GM20000 (cell line): ENCODE data around the gene RNH1.
A peak's percentile ranks its signal among the peaks of the same experiment; 100 is the strongest.

Experiments used
- DNase-seq: peaks from one replicate; pipeline ENCODE4 v3.0.0; 2012; ENCODE audit warnings: low spot score
- CTCF ChIP-seq: IDR thresholded peaks from 2 replicates; pipeline ENCODE4 v1.5.1; 2012; ENCODE audit warnings: mild to moderate bottlenecking, control low read depth; ENCODE audit errors: extremely low read depth, missing control alignments

RNH1 gene

GRCh38 chr11:454043-454442 lies 53.0 kb downstream of the RNH1 start:
- no peak for DNase-seq

GRCh38 chr11:453564-453963 lies 53.5 kb downstream of the RNH1 start:
- no peak for TF ChIP-seq CTCF

More at GRCh38 chr11:454043-454442, 53.0 kb downstream of the RNH1 start:
- TF ChIP-seq CTCF, result no peak

GRCh38 chr11:452916-453527 lies 54.0 kb downstream of the RNH1 start:
- TF ChIP-seq CTCF, result no peak
- no peak for DNase-seq

More at GRCh38 chr11:453564-453963, 53.5 kb downstream of the RNH1 start:
- DNase-seq, result no peak

GRCh38 chr11:452203-452744 lies 54.8 kb downstream of the RNH1 start:
- TF ChIP-seq CTCF, result no peak
- no peak for DNase-seq

- TF ChIP-seq CTCF, result no peak
These were observed 55.3 kb downstream of the RNH1 start for GRCh38 chr11:451738-452137.

GRCh38 chr11:450809-451451 lies 56.1 kb downstream of the RNH1 start:
- TF ChIP-seq CTCF, result no peak
- DNase-seq, result peak; percentile 71

More at GRCh38 chr11:451738-452137, 55.3 kb downstream of the RNH1 start:
- no peak for DNase-seq
